Endodermal cell (in vitro differentiated cells): ENCODE data around the gene HOXB3. TPM values are rescaled to one million over a fixed set of nuclear protein-coding genes. Genes with fewer than 3 reads are reported as not detected.

Experiments used
- DNase-seq: peaks from one replicate; pipeline ENCODE4 v3.0.0-alpha.2; 2017
- H3K27ac ChIP-seq: 2 replicates; pipeline ENCODE4 v1.5.1; 2013; ENCODE audit warnings: mild to moderate bottlenecking, low read depth, low read length, moderate library complexity
- H3K27me3 ChIP-seq: 2 replicates; pipeline ENCODE4 v1.6.1; 2013; ENCODE audit warnings: mild to moderate bottlenecking, low read length, moderate library complexity; ENCODE audit not compliant: insufficient read depth, control insufficient read depth, poor library complexity, severe bottlenecking
- H3K36me3 ChIP-seq: 2 replicates; pipeline ENCODE4 v1.7.0; 2013; ENCODE audit warnings: mild to moderate bottlenecking, low read length, moderate library complexity; ENCODE audit not compliant: control insufficient read depth, insufficient read depth
- H3K4me1 ChIP-seq: one replicate; pipeline ENCODE4 v1.7.0; 2013; ENCODE audit warnings: low read length; ENCODE audit not compliant: control insufficient read depth, insufficient read depth
- H3K4me3 ChIP-seq: 2 replicates; pipeline ENCODE4 v1.5.1; 2013; ENCODE audit warnings: mild to moderate bottlenecking, low read length, moderate library complexity
- H3K9ac ChIP-seq: 2 replicates; pipeline ENCODE4 v1.6.1; 2013; ENCODE audit warnings: mild to moderate bottlenecking, low read length, moderate library complexity; ENCODE audit not compliant: poor library complexity, severe bottlenecking; ENCODE audit errors: extremely low read depth
- H3K9me3 ChIP-seq: 2 replicates; pipeline ENCODE4 v1.6.1; 2013; ENCODE audit warnings: mild to moderate bottlenecking, low read length, moderate library complexity; ENCODE audit not compliant: control insufficient read depth
- H3K27ac Mint-ChIP-seq: 2 replicates; pipeline ENCODE4 v1.8.0; 2020; ENCODE audit warnings: mixed read lengths
- H3K27me3 Mint-ChIP-seq: 2 replicates; pipeline ENCODE4 v1.8.0; 2021; ENCODE audit warnings: mild to moderate bottlenecking, mixed read lengths; ENCODE audit not compliant: insufficient read depth
- H3K36me3 Mint-ChIP-seq: 2 replicates; pipeline ENCODE4 v1.8.0; 2020; ENCODE audit warnings: low read depth, mixed read lengths
- H3K4me1 Mint-ChIP-seq: 2 replicates; pipeline ENCODE4 v1.8.0; 2020; ENCODE audit warnings: mixed read lengths
- H3K4me3 Mint-ChIP-seq: 2 replicates; pipeline ENCODE4 v1.8.0; 2020; ENCODE audit warnings: mild to moderate bottlenecking, moderate library complexity, mixed read lengths
- H3K9me3 Mint-ChIP-seq: 2 replicates; pipeline ENCODE4 v1.8.0; 2020; ENCODE audit warnings: mild to moderate bottlenecking, mixed read lengths
- WGBS, 2 experiments: methylation state at CpG; one replicate each; pipeline versions ENCODE4 v1.1.5 to v1.1.7; 2013; ENCODE audit warnings: missing lambda C conversion rate in 2 of 2, mixed read lengths in 1 of 2; ENCODE audit not compliant: insufficient coverage in 1 of 2, insufficient read length in 1 of 2; 5-methylcytosine and 5-hydroxymethylcytosine counted together
- total RNA-seq, 2 donors: library from RNA; stranded (reverse); fragmentation: NEBNext Ultra II Directional in 1 of 2; extraction: Animal tissue kit (Norgen Biotek cat#: 25700) in 1 of 2; gene quantifications; 2 replicates in 1 of 2; 3 replicates in 1 of 2; pipeline ENCODE4 v1.2.1, GENCODE V29; 2021
- TF ChIP-seq, protein P1 (sequence below): fragments of 200-600 bp; sonication (generic); conservative IDR thresholded peaks from 2 replicates; pipeline ENCODE4 v1.5.0; 2021; ENCODE audit warnings: antibody characterized with exemption, mild to moderate bottlenecking

HOXB3 gene
- total RNA-seq, 2 donors from 2014 or later: not detected

DNA sequence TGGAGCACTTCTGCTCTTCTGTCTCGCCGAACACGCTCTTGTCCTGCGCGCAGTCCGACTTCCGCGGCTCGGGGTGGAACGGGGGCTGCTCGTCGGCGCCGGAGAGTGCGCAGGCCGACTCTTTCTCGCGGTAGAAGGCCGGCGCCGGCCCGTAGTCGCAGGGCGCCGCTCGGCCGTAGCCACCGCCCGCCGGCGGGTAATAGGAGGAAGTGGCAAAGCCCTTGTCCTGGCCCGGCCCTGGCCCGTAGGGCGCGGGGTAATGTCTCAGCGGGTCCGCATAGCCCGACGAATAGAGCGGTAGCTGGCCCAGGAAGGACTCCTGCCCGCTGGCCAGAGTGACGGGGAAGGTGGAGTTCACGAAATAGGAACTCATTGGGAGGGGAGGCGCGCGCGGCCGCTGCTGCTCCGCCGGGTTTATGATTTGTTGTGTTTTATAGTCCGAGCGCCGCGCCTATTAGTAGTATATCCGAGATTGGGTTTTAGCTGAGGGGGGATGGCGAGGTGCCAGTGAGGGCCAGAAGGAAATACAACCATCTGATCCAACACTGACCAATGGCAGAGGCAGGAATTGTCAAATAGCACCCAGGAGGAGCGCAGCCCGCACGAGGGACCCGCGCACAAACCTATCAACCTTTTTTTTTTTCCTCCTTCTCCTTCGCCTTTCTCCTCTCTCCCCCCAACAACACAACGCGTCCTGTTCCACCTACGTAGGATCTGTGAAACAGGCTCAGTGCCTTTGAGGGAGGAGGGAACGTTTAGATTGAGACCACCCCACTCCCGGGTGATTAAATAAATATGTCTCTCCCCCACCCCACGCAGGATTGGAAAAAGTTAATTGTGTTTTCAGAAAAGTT lies 8.0 kb upstream of the HOXB3 start:
- Histone ChIP-seq H3K27ac (no peak overlapping the region), H3K4me1 (no peaks in the 10 kb centered on the region), H3K9ac (no peak overlapping the region), H3K36me3 (no peaks in the 10 kb centered on the region), H3K27me3 (peaks cover 100% of the 10 kb centered on the region), H3K4me3 (no peak overlapping the region), H3K9me3 (no peaks in the 10 kb centered on the region)
- H3K36me3 Mint-ChIP-seq: no peaks in the 10 kb centered on the region
- H3K27me3 Mint-ChIP-seq: peaks cover 100% of the 10 kb centered on the region
- WGBS, 2 experiments: 2 to 4% methylated on average over 24 to 67 of the region's 68 CpGs
- peak; percentile 83 for DNase-seq
- TF ChIP-seq, protein P1, sequence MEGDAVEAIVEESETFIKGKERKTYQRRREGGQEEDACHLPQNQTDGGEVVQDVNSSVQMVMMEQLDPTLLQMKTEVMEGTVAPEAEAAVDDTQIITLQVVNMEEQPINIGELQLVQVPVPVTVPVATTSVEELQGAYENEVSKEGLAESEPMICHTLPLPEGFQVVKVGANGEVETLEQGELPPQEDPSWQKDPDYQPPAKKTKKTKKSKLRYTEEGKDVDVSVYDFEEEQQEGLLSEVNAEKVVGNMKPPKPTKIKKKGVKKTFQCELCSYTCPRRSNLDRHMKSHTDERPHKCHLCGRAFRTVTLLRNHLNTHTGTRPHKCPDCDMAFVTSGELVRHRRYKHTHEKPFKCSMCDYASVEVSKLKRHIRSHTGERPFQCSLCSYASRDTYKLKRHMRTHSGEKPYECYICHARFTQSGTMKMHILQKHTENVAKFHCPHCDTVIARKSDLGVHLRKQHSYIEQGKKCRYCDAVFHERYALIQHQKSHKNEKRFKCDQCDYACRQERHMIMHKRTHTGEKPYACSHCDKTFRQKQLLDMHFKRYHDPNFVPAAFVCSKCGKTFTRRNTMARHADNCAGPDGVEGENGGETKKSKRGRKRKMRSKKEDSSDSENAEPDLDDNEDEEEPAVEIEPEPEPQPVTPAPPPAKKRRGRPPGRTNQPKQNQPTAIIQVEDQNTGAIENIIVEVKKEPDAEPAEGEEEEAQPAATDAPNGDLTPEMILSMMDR: no peak
- peaks cover 16% of the 10 kb centered on the region for H3K4me1 Mint-ChIP-seq
- no peaks in the 10 kb centered on the region for H3K9me3 Mint-ChIP-seq
- H3K27ac Mint-ChIP-seq: no peak overlapping the region
- H3K4me3 Mint-ChIP-seq: peak overlapping the region; percentile 32

DNA sequence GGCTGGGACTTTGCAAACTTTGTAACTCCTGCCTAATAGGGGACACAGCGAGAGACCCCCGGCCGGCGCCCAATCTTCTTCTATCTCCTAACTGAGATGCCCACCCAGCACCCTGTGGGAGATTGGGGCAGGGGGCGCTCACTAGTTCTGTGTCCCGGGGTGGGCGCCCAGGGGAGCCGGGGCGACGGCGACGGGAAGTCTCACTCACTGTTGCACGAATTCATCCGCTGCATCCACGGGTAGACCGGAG lies 7.4 kb upstream of the HOXB3 start:
- no peaks in the 10 kb centered on the region for H3K9me3 Mint-ChIP-seq
- Histone ChIP-seq H3K9me3 (no peaks in the 10 kb centered on the region), H3K36me3 (no peaks in the 10 kb centered on the region), H3K4me1 (no peaks in the 10 kb centered on the region), H3K27ac (no peak overlapping the region), H3K4me3 (no peak overlapping the region), H3K27me3 (peaks cover 100% of the 10 kb centered on the region), H3K9ac (no peak overlapping the region)
- WGBS, 2 experiments: 3 to 6% methylated on average over 7 to 16 of the region's 16 CpGs
- H3K27me3 Mint-ChIP-seq: peaks cover 100% of the 10 kb centered on the region
- peaks cover 16% of the 10 kb centered on the region for H3K4me1 Mint-ChIP-seq
- peak; percentile 65 for DNase-seq
- H3K4me3 Mint-ChIP-seq: peak overlapping the region; percentile 32
- no peaks in the 10 kb centered on the region for H3K36me3 Mint-ChIP-seq
- TF ChIP-seq, protein P1: no peak
- H3K27ac Mint-ChIP-seq: no peak overlapping the region

DNA sequence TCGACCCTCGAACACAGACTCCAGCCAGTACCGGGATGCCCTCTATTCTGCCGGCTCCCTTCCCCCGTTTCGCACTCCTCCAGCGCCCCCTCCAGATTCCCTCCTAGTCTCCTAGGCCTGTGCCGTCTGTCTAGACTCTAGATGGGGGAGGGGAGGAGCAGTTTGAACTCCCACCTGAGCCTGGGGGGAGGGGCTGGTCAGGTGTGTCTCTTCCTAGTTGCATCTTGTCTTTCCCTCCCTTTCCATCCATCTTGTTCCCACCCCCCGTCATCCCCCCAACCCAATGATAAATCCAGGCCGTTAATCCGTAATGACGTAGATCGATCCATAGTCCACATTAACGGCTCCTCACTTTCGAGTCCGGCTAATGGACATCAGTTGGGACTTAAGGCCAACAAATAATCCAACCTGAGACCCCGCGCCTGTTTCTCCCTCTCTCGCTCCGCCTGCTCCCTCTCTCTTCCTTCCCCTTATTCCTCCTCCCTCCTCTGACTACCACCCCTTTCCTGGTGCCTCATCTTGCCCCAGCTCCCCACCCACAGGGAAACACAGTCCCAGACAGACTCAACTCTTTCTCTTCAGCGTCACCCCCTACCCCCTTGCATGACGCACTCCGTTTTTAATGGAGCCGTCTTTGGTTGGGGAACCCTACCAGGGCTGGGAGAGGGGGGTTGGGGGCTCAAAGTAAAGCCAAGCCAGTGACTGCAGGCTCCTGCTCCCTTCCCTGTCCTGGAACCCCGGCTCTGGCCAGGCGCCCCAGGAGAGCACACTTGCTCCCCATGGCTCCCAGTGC lies 6.9 kb upstream of the HOXB3 start:
- Histone ChIP-seq H3K4me1 (no peaks in the 10 kb centered on the region), H3K27ac (no peak overlapping the region), H3K36me3 (no peaks in the 10 kb centered on the region), H3K9me3 (no peaks in the 10 kb centered on the region), H3K27me3 (peaks cover 100% of the 10 kb centered on the region), H3K9ac (no peak overlapping the region), H3K4me3 (no peak overlapping the region)
- Mint-ChIP-seq H3K4me1 (peaks cover 16% of the 10 kb centered on the region), H3K27ac (no peak overlapping the region), H3K36me3 (no peaks in the 10 kb centered on the region), H3K4me3 (no peak overlapping the region), H3K9me3 (no peaks in the 10 kb centered on the region), H3K27me3 (peaks cover 100% of the 10 kb centered on the region)
- WGBS, 2 experiments: 12 to 14% methylated on average over 12 to 24 of the region's 26 CpGs
- TF ChIP-seq, protein P1: no peak
- no peak for DNase-seq
